Measurements from ENCODE around the gene TCN1.
"Not testable (repeated sequence)": the region's sequence is repeated elsewhere in the genome, so short reads cannot be mapped to it uniquely, and the experiment has no call there.

The TCN1 gene

DNA sequence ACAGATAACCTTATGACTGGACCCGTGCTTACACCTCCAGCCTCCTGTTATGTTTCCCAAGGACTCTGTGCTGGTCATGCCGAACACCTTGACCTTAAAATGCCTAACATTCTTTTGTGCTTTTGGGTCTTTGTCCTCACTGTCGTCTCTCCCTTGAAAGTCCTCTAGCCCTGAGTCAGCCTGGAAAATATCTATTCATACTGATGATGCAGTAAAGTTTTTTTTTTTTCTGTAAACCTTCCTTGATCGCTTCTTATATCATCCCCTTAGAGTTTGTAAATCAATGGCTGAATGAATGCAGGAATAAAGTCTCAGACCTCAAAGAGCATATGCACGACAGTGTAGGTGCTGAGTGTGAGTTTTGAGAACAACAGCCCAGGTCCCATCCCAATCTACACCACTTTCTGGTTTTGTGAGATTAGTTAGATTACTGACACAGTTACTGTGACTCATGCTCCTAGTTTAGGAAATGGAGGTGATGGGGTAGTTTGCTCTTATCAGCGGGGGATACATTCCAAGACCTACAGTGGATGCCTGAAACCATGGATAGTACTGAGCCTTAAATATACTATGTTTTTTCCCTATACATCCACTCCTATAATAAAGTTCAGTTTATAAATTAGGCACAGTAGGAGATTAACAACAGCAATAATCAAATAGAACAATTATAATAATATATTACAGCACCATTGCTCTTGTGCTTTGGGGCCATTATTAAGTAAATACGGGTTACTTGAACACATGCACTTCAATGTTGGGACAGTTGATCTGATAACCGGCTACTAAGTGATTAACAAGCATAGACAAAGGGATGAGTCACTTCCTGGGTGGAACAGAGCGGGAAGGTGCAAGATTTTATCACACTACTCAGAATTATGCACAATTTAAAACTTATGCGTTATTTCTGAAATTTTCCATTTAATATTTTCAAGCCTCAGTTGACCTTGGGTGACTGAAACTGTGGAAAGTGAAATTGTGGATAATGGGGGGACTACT is 8.6 kb downstream of the TCN1 start:
- DNase-seq = no peak

DNA sequence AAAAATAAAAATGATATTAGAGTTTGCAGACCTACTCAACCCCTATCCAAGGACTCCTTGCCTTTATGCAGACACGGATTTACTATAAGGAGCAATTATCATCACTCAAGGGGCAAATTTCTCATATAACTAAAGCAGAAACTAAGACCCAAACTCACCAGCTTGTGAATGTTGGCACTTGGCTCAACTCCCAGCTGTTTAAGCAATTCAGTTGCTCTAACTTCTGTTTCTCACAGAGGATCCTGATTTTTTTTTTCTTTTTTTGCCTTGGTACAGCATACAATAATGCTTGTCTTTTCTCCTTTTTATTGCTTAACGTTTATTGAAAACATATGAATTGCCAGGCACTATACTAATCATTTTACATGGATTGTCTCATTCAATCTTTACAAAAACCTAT is 11.4 kb downstream of the TCN1 start:
- DNase-seq = no peak

DNA sequence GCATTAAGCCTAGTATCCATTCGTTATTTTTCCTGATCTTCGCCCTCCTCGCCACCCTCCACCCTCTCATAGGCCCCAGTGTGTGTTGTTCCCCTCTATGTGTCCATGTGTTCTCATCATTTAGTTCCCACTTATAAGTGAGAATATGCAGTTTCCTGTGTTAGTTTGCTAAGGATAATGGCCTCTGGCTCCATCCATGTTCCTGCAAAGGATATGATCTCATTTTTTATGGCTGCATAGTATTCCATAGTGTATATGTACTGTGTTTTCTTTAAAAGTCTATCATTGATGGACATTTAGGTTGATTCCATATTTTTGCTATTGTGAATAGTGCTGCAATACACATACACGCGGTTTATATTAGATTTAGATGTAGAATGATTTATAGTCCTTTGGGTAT is 14.9 kb downstream of the TCN1 start:
- not testable (repeated sequence) for DNase-seq

DNA sequence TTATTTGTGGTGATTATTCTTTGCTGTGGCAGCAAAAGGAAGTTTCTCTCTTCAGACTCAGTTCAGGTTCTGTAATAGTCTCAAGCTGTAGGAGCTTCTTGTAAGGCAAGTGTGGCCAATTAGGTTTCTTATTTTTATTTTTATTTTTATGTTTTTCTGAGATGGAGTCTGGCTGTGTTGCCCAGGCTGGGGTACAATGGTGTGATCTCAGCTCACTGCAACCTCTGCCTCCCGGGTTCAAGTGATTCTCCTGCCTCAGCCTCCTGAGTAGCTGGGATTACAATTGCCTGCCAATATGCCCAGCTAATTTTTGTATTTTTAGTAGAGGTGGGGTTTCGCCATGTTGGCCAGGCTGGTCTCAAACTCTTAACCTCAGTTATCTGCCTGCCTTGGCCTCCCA is 16.7 kb downstream of the TCN1 start:
- DNase-seq = not testable (repeated sequence)

DNA sequence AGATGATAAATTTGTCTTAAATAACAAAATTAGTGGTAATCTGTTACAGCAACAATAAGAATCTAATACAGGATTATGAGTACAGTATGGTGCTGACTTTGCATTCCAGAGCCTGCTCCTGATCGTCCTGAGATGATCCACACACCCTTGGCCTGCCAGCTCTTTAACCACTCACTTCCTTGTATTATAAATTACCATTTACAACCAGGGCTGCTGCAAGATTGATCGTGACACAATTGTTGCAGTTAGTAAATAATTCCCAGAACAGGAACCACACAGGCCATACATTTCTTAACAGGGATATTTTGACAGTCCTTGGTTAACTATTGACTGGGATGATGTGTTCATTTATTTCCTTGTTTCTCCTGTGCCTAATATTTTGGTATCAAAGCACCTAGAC is 17.2 kb downstream of the TCN1 start:
- DNase-seq = no peak

DNA sequence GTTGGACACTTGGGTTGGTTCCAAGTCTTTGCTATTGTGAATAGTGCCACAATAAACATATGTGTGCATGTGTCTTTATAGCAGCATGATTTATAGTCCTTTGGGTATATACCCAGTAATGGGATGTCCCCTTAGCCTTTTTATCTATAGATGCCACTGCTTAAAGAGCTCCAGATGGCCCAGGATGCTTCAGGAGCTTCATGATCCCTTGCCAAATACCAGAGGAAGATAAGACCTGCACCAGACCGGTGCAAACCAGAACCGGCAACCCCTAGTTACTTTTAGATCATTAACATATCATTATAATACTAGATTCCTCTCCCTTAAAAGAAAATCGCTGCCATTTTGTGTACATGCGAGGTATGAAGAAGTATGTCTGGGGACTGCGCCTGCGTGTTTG is 17.8 kb downstream of the TCN1 start:
- DNase-seq = not testable (repeated sequence)

DNA sequence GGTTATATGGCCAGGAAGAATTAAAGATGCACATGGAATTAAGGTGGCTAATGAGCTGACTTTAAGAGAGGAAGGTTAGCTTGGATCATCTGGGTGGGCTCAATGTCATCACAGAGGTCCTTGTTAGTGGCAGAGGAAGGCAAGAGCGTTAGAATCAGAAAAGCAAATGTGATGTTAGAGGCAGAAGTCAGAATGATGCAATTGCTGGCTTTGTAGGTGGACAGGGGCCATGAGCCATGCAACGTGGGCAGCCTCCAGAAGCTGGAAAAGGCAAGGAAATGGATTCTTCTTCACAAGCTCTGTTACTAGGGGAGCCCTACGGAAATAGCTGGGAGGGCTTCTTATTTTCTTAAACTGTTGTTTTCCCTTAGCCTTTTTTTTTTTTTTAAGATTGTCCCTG is 18.7 kb downstream of the TCN1 start:
- no peak for DNase-seq

DNA sequence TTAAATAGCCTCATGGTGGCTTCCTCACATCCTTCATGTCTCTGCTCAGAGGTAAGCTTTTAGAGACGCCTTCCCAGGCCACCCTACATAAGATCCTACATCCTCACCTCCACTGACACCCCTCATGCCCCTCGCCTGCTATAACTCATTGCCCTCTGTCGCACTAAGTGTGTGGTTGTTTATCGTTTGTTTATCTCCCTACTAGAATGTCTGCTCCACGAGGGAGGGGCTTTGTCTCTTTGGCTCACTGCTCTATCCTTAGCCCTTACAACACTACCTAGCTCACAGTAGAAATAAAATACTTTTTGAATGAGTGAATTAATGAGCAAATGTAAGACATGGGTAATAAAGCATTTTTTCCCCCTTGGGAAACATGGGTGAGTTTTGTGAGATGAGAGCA is 19.7 kb downstream of the TCN1 start:
- DNase-seq = no peak

DNA sequence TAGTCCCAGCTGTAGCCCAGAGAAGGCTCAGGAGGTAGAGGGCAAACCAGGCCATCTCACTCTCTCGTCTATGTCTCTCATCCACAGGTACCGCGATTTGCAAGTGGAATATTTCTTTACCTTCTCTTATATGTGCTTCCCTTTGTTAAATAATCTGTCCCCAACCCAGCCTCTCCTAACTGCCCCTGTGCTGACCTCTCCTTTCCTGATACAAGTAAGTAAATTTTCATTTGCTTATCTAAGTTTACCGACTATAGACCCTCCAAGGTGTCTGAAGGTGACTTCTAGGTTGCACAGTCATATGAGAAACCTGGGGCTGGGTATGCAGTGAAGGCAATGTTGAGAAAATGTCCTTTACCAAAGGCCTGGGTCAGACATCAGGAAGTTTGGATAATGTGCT is 20.9 kb downstream of the TCN1 start, which contains the start of gene CBLIF:
CBLIF (minus strand) TSS at position 101 of the 400 bp plus-strand sequence; CDS start at position 55, 46 bp downstream.
- no peak for DNase-seq

DNA sequence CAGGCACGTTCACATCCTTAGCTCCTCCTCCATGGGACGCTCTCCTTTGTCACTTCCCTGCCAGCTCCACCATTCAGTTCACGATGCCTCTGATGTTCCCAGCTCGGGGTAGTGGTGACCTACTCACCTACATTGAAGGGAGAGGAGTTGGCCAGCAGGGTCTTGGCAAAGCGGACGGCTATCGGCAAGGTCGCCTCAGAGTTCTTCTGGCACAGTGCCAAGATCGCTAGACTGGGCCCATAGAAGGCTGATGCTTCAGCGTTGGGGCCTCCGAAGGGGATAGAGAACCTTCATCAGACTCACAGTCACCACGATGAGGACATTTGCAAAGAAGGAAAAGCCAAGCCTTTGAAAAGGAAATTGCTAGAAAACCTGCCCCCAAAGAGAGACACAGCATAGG is 24.0 kb downstream of the TCN1 start:
- DNase-seq = peak in 1 of 58 donors; percentile 0

DNA sequence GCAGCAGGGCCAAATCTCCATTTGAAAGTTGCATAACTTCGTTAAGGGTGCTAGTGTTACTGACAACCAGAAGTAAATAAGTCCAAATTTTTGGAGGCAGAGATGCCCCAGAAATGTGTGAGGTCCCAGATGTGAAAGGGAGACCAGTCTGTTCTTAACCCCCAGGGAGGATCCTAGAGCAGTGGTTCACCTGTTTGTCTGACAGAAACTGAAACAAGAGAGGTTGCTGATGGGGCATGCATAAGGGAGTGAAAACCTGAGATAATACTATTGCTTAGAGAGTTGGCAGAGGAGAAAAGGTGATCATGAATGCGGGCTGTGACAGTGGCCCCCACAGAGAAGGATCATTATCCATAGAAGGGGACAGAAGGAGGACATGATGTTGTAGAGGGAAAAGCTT is 24.8 kb downstream of the TCN1 start:
- no peak for DNase-seq

DNA sequence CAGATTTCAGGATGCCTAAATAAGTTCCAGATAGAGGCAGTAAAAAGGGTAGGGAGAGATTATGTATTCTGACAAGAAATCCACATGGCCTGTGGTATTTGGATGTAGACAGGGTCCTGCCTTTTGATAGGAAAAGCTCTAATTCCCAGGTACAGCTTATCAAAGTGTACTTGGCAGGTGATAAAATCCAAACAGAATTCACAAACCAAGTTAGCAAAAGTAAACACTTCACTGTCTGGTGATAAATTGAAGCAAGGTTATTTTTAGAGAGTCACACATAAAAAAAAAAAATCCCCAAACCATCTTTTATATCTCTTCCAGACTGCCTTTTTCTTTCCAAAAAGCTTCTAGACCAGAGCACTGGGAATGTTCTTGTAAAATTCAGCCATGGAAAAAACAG is 26.7 kb downstream of the TCN1 start:
- DNase-seq = no peak

DNA sequence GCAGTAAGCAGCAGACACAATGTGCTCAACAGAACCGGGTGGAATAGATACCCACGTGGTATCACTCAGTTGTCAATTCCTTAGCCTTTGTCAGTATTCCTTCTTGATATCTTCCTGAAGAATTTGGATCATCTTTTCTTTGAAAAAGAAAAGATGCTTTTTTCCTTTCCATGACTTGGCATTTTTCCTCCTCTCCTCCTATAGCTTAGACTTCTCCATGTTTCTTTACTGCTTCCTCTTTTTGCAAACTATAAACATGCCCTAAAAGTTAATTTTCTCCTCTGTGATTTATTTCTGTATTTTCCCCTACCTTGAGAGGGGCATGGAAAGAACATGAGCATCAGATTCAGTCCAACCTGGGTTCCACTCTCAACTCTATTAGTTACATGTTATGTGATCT is 32.7 kb downstream of the TCN1 start:
- no peak for DNase-seq

DNA sequence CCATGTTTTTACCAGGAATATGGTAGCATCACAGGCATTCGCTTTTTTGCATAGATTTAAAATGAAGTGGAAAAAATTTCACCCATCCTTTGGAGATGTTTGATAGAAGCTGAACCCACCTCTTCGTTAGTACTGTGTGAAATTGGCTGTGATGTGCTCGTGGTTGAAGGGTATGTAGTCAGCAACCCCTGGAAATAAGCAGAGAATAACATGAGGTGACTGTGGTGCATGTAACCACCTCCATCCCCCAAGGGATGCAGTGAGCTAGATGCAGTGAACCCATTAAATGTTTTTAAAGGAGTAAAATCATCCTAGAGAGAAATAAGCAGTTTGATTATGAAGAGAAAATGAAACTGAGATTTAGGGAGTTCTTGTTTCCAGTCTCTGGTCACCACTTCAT is 36.9 kb downstream of the TCN1 start:
- no peak for DNase-seq

DNA sequence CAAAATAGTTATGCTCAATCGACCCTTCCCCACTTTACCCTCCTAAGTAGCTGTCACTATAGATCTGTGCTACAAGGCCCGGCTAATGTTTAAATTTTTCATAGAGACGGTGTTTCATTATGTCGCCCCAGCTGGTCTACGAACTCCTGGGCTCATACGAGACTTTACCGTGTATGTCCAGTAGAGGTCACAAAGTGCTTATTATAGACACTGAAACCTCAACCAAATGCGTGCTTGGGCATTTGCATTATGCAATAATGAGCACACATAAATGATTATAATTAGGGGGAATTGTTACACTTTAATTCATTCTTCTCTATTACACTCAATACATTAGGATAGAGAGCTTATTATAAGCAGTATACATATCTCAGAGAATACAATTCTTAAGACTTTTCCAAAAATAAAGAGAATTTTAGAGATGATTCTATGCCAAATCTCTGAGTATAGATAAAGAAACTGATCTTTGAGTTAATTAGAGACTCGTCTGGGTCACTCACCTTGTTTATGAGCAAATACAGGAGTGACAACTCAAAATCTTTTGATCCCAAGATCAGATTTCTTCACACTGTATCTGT is 43.2 kb downstream of the TCN1 start:
- DNase-seq = peak in 2 of 58 donors; percentile 9 to 22

DNA sequence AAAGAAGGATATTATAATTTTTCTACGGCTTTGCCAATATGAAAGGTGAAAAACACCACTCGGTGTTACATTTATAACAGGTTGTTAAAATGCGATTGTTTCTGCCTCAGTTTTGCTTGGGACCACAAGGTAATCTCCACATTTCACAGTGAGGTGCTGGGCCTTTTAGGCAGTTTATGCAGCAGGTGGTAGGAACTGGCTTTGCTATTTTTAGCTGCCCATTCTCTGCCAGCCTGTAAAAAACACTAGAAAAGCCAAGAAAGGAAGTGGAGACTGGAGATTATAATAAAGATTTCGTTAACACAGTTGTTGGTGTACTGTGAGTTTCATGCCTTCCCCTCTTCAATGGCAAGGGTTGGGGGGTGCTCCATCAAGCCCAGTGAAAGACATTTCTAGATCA is 47.7 kb downstream of the TCN1 start:
- peak in 1 of 58 donors; percentile 8 for DNase-seq

DNA sequence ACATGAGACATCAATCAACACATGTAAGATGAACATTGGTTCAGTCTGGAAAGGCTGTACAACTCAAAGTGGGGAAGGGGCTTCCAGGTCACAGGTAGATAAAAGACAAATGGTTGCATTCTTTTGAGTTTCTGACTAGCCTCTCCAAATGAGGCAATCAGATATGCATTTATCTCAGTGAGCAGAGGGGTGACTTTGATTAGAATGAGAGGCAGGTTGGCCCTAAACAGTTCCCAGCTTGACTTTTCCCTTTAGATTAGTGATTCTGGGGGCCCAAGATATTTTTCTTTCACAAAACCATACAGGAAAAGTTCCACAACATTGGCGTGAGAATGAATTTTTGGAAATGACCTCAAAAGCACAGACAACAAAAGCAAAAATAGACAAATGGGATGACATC is 49.9 kb downstream of the TCN1 start:
- DNase-seq = not testable (repeated sequence)

DNA sequence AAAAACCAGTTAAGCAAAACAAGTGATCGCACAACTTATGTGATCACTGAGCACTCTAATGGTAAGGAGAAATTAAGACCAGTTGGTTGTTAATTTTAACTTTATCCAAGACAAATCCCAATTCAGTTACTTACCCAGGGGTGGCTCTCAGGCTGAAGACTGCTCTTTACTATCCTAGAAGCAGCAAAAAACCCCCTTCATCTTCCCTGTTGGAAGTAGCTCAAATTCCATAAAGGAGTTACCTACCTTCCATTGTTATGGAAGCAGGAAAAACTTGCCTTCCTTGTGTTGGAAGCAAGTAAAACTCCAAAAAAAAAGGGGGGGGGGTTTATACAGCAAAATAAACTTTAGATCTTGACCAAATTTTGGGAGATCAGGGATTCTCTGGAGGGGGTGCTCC is 50.5 kb downstream of the TCN1 start:
- no peak for DNase-seq

DNA sequence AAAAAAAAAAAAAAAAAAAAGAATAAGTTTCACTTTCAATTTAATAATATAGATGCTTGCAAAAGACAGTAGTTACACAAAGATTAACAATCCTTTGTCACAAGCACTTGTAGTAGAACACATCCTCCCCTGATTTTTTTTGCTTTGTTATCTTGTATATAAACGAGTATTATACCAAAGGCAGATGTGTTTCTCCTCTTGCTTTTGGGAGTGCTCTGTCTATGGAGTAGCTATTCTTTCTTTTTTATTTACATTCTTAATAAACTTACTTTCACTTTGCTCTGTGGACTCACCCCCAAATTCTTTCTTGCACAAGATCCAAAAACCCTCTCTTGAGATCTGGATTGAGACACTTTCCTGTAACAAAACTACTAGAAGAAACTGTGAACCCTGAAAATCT is 52.3 kb downstream of the TCN1 start:
- no peak for DNase-seq

DNA sequence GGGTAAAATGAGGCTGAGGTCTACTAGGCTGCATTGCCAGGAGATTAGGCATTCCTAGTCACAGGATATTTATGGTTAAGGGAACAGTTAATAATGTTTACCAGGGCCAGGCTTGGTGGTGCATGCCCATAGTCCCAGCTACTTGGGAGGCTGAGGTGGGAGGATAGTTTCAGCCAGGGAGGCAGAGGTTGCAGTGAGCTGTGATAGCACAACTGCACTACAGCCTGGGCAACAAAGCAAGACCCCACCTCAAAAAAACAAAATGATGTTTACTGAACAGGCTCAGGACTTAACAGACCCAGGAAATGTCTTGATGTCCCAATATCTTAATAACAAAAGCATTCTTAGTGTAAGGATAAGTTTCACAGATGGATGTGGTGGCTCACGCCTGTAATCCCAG is 52.9 kb downstream of the TCN1 start:
- no peak for DNase-seq

DNA sequence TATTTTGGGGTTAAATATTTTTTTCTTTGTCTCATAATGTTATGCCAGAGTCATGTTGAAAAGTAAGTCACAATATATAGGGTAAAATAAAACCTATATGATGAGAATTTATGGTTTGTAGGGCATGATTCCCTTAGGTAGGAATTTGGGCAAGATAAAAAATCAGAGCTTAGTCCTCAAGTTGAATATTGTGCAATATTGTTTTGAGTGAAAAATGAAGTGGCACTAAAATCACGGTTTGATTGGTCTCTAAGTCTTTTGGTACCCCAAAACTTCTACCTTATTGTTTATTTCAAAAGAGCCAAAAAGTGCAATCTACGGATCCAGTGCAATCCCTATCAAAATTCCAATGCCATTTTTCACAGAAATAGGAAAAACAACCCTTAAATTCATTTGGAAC is 54.1 kb downstream of the TCN1 start:
- no peak for DNase-seq

DNA sequence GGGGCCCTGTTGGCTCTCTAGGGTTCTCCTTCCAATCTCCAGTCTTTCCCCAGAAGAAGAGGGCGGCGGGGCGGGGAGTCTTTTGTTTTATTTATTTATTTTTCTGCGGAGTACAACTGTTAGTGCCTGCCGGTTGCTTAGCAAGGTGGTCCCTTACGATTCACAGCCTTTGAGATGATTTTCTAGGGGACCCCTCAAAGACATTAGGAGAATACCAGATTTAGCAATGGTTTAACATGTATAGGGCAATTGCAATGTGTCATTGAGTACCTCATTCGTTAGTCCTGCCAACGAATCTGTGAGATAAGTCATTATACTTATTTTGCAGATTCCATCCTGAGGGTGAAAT is 55.4 kb downstream of the TCN1 start:
- no peak for DNase-seq
